A549 (cell line): ENCODE data around the gene FLVCR2. TPM values are rescaled to one million over a fixed set of nuclear protein-coding genes. Genes with fewer than 3 reads are reported as not detected.

ENCODE experiments used
- ATAC-seq, 2 experiments: fragments of 200-7000 bp in 1 of 2; fragments of >200 bp in 1 of 2; cut with Nextera tagmentation in 1 of 2; cut with Tn5 transposase in 1 of 2; 3 replicates each; pipeline versions ENCODE4 v1.8.0 to v1.9.1; 2018 to 2020; ENCODE audit warnings: mild to moderate bottlenecking in 1 of 2, moderate library complexity in 1 of 2
- CTCF ChIA-PET: fragments of 300-600 bp; sonication (Branson Sonifier 250); formaldehyde crosslinking; extraction: SDS; loops from one replicate; lab custom pipeline; 2021; ENCODE audit warnings: antibody characterized with exemption, inconsistent platforms; lab: Yijun Ruan, JAX
- POLR2A ChIA-PET: fragments of 350-600 bp; formaldehyde crosslinking; extraction: SDS; loops from one replicate; lab custom pipeline; 2021; ENCODE audit warnings: antibody characterized with exemption, inconsistent platforms; lab: Yijun Ruan, JAX
- DNase-seq, 2 experiments: peaks; one replicate each; pipeline versions ENCODE4 v3.0.0 to v3.0.0-alpha.2; 2011 to 2016; ENCODE audit warnings: low read depth in 1 of 2, low spot score in 1 of 2
- FAIRE-seq: peaks from 2 replicates; lab custom pipeline; 2011; peaks lifted over from hg19 to GRCh38; lab: Jason Lieb, UNC
- H3K27ac ChIP-seq, 2 experiments: fragments of >200 bp; sonication (Bioruptor Twin); formaldehyde crosslinking; 3 replicates each; pipeline ENCODE4 v1.5.1; 2016 to 2017
- H3K4me1 ChIP-seq: fragments of >200 bp; sonication (Bioruptor Twin); formaldehyde crosslinking; 3 replicates; pipeline ENCODE4 v1.6.1; 2016
- H3K4me2 ChIP-seq: fragments of >200 bp; sonication (Bioruptor Twin); formaldehyde crosslinking; 3 replicates; pipeline ENCODE4 v1.6.1; 2016
- H3K4me3 ChIP-seq: fragments of >200 bp; sonication (Bioruptor Twin); formaldehyde crosslinking; 3 replicates; pipeline ENCODE4 v1.5.1; 2016
- H3K9me3 ChIP-seq: fragments of >200 bp; sonication (Bioruptor Twin); formaldehyde crosslinking; 3 replicates; pipeline ENCODE4 v1.6.1; 2016
- BCL3 ChIP-seq: fragments of >200 bp; sonication (Bioruptor Twin); formaldehyde crosslinking; IDR thresholded peaks from 3 replicates; pipeline ENCODE4 v1.6.1; 2016
- CBX2 ChIP-seq: fragments of 200-600 bp; sonication (generic); IDR thresholded peaks from 2 replicates; pipeline ENCODE4 v1.6.1; 2016; ENCODE audit warnings: low read depth, mild to moderate bottlenecking, borderline replicate concordance
- EHMT2 ChIP-seq: fragments of 200-600 bp; sonication (generic); IDR thresholded peaks from 2 replicates; pipeline ENCODE4 v1.6.1; 2016; ENCODE audit warnings: antibody characterized with exemption, low read depth, mild to moderate bottlenecking, moderate library complexity
- FOSB ChIP-seq: fragments of 250-450 bp; sonication (Bioruptor Pico); IDR thresholded peaks from 2 replicates; pipeline ENCODE4 v1.5.0; 2020; ENCODE audit warnings: mild to moderate bottlenecking, moderate library complexity
- FOXS1 ChIP-seq: fragments of 250-450 bp; sonication (Bioruptor Pico); IDR thresholded peaks from 2 replicates; pipeline ENCODE4 v1.5.0; 2020; ENCODE audit warnings: mild to moderate bottlenecking, moderate library complexity
- HMGXB4 ChIP-seq: fragments of 250-450 bp; sonication (Bioruptor Pico); IDR thresholded peaks from 2 replicates; pipeline ENCODE4 v1.5.0; 2021; ENCODE audit warnings: mild to moderate bottlenecking, moderate library complexity, borderline replicate concordance
- JUNB ChIP-seq: fragments of >200 bp; sonication (Bioruptor Twin); formaldehyde crosslinking; IDR thresholded peaks from 2 replicates; pipeline ENCODE4 v1.6.1; 2016
- KDM1A ChIP-seq: fragments of 200-600 bp; sonication (generic); IDR thresholded peaks from 2 replicates; pipeline ENCODE4 v1.6.1; 2016; ENCODE audit warnings: low read depth, mild to moderate bottlenecking
- KDM5A ChIP-seq: fragments of 200-600 bp; sonication (generic); IDR thresholded peaks from 2 replicates; pipeline ENCODE4 v1.6.1; 2016; ENCODE audit warnings: antibody characterized with exemption, mild to moderate bottlenecking
- MAX ChIP-seq: IDR thresholded peaks from 2 replicates; pipeline ENCODE4 v1.6.1; 2012
- NFE2L2 ChIP-seq: fragments of 150-350 bp; conservative IDR thresholded peaks from 2 replicates; pipeline ENCODE4 v1.6.1; 2014; ENCODE audit warnings: low read length
- NR3C1 ChIP-seq: fragments of >200 bp; sonication (Bioruptor Twin); formaldehyde crosslinking; IDR thresholded peaks from 3 replicates; pipeline ENCODE4 v1.6.1; 2017
- PBX3 ChIP-seq: IDR thresholded peaks from 2 replicates; pipeline ENCODE4 v1.6.1; 2012
- POLR2A ChIP-seq: IDR thresholded peaks from 2 replicates; pipeline ENCODE4 v1.6.1; 2012; ENCODE audit warnings: mild to moderate bottlenecking, low read length
- REST ChIP-seq: fragments of 200-600 bp; sonication (generic); IDR thresholded peaks from 2 replicates; pipeline ENCODE4 v1.6.1; 2016; ENCODE audit warnings: antibody characterized with exemption, mild to moderate bottlenecking, moderate library complexity
- RFX5 ChIP-seq: fragments of 450-650 bp; IDR thresholded peaks from 2 replicates; pipeline ENCODE4 v1.7.1; 2014; ENCODE audit warnings: antibody characterized with exemption, mild to moderate bottlenecking, moderate library complexity
- SREBF2 ChIP-seq: fragments of 450-650 bp; IDR thresholded peaks from 2 replicates; pipeline ENCODE4 v1.6.1; 2014; ENCODE audit warnings: mild to moderate bottlenecking, moderate library complexity
- TFCP2L1 ChIP-seq: fragments of 250-450 bp; sonication (Bioruptor Pico); IDR thresholded peaks from 2 replicates; pipeline ENCODE4 v1.5.0; 2021; ENCODE audit warnings: mild to moderate bottlenecking
- ZNF302 ChIP-seq: fragments of 250-450 bp; sonication (Bioruptor Pico); IDR thresholded peaks from 2 replicates; pipeline ENCODE4 v1.9.0; 2021; ENCODE audit warnings: inconsistent platforms, mild to moderate bottlenecking, moderate library complexity
- WGBS: methylation state at CpG from one replicate; pipeline ENCODE4 v1.1.6; 2017; ENCODE audit errors: missing lambda C conversion rate; 5-methylcytosine and 5-hydroxymethylcytosine counted together
- polyA plus RNA-seq, 4 experiments: library from polyadenylated mRNA; depleted of rRNA in 3 of 4; stranded (reverse); fragments of >200 nt; fragmentation: RNase III in 1 of 4; extraction: RNeasy Plus Mini Kit Qiagen cat#74134 plus additional on column Dnase treatment in 1 of 4; gene quantifications; 2 replicates in 3 of 4; 3 replicates in 1 of 4; pipeline ENCODE4 v1.2.3, GENCODE V29; 2011 to 2017

The FLVCR2 gene
- polyA plus RNA-seq, 2 of the 4 experiments (the other 2 are of a cell fraction): 3.8 to 3.9 TPM

- TF ChIP-seq PBX3: peak; percentile 86
Observed at GRCh38 chr14:75660630-75661498, 82.4 kb downstream of the FLVCR2 start, which contains the start of the genes ERG28 and TTLL5 (continued).

- H3K4me3 ChIP-seq: peak overlapping the region; percentile 88
- TF ChIP-seq EHMT2 (no peak), FOSB (CRISPR knock-in tag) (no peak), FOXS1 (CRISPR knock-in tag) (no peak), JUNB (no peak), POLR2A (no peak), MAX (no peak), NFE2L2 (no peak), BCL3 (no peak), KDM5A (no peak), PBX3 (no peak), KDM1A (no peak), REST (no peak), RFX5 (no peak), TFCP2L1 (no peak), ZNF302 (CRISPR knock-in tag) (no peak), HMGXB4 (no peak), CBX2 (no peak), NR3C1 (no peak), SREBF2 (no peak)
- TF ChIP-seq, all 56 proteins: peak for 0
- H3K4me1 ChIP-seq: peaks cover 14% of the 10 kb centered on the region; the same call in 2 of the 3 replicates
- peak; percentile 47; a peak in 4 of 6 replicates for ATAC-seq
- ChIA-PET POLR2A (interaction anchor here (0.6 to 1.4 kb wide), 6 partner anchors 16 to 555 kb away, joined by 3 to 9 read pairs (median 3); no protein-coding TSS in a partner anchor), CTCF (interaction anchor here (0.6 to 13.9 kb wide), 3 partner anchors 12 to 321 kb away, joined by 3 to 546 read pairs (median 9); partner anchors contain the start of gene FLVCR2)
- peak overlapping the region; percentile 80 to 87 for H3K27ac ChIP-seq
- WGBS: under 1% methylated on average over 9 of the region's 18 CpGs
- peak overlapping the region; percentile 94 for H3K4me2 ChIP-seq
- no peak for FAIRE-seq
- no peaks in the 10 kb centered on the region for H3K9me3 ChIP-seq
- no peak for DNase-seq
Observed at GRCh38 chr14:75661499-75661814, 83.0 kb downstream of the FLVCR2 start.
